DND-41 (cell line): ENCODE data around the gene PTPRG.
A peak's percentile ranks its signal among the peaks of the same experiment; 100 is the strongest.

Source experiments
- EZH2 ChIP-seq: IDR thresholded peaks from 3 replicates; pipeline ENCODE4 v1.6.1; 2012; ENCODE audit warnings: borderline replicate concordance, low read depth, mild to moderate bottlenecking, moderate library complexity, low read length, inconsistent platforms; ENCODE audit not compliant: severe bottlenecking
- TF ChIP-seq, protein P1 (sequence below): IDR thresholded peaks from 2 replicates; pipeline ENCODE4 v1.5.1; 2012; ENCODE audit warnings: borderline replicate concordance, low read length, moderate library complexity, mild to moderate bottlenecking; ENCODE audit not compliant: poor library complexity, severe bottlenecking; ENCODE audit errors: extremely low read depth

DNA sequence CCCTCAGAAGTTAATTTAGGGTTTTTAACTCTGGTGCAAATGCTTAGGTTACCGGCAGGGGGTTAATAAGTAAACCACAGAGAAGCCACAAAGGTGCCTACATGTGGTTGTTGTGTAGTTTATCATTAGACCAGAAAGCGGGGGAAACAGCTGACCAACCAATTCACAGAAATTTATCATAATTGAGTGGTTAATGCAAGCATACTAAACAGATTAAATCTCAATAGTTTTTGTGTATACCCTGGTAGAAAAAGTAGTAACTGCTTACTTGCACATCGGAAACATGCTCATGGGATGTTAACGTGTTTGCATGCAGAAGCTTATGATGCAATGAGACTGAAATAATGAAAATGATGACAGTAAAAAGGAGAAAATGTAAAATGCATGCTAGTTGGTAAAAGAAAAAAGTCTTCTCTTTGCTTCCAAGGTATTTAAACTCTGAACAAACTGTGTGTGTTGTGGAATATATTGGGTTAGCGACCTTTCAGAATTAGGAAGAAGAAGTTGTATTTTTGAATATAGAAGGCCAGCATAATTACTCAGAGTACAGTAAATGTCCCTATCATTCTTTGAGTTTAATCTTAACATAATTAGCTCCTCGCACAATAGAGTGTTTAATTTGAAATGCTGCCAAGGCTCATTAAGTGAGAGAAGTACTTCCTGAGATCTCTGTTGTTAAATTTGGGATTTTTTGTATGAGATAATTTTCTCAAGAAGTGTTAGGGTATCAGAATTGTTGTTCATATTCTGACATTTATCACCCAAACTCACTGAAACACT lies 316.2 kb downstream of the PTPRG start:
- TF ChIP-seq, protein P1, sequence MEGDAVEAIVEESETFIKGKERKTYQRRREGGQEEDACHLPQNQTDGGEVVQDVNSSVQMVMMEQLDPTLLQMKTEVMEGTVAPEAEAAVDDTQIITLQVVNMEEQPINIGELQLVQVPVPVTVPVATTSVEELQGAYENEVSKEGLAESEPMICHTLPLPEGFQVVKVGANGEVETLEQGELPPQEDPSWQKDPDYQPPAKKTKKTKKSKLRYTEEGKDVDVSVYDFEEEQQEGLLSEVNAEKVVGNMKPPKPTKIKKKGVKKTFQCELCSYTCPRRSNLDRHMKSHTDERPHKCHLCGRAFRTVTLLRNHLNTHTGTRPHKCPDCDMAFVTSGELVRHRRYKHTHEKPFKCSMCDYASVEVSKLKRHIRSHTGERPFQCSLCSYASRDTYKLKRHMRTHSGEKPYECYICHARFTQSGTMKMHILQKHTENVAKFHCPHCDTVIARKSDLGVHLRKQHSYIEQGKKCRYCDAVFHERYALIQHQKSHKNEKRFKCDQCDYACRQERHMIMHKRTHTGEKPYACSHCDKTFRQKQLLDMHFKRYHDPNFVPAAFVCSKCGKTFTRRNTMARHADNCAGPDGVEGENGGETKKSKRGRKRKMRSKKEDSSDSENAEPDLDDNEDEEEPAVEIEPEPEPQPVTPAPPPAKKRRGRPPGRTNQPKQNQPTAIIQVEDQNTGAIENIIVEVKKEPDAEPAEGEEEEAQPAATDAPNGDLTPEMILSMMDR = peak; percentile 31
- no peak for TF ChIP-seq EZH2
